ENCODE results near the gene PRRG1. TPM values are rescaled to one million over a fixed set of nuclear protein-coding genes. Genes with fewer than 3 reads are reported as not detected.

Gene PRRG1
- total RNA-seq = 11.3 and 13.1 TPM in 2 replicates

DNA sequence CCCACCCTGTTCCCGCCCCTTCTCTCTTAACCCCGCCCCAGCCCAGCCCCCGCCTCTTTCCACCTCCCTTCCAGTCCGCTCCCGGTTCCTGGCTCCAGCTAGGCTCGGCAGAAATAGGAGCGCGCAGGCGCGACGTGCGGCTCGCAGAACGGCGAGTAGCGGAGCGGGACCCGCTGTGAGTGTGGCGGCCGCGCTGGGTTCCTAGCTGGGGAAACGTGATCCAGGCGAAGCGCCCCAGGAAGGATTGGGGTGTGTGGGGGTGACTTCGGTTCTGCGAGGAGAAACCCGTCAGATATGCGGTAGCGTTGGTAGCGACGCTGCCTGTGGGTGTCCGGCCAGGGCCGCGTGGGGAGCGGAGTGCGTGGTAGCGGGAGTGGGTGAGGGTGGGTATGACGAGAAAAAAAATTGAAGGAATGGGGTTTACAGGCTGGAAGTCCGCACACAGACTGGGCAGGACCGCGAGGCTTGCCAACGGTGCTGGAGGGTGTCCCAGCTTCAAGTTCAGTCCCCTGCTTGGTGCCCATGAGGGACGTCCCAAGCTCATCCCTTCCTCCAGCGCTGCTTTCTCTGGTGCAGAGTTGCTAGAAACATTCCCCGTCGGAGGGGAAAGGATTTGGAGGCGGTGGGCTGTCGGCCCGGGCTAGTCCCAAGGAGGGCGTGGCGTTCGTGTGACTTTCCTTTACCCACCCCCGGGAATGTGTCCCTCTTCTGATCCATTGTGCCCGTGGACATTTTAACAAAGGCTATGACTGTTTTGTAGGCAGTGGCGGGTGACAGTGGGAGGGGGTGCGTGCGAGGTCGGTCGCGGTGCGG lies at the start of gene PRRG1:
Gene PRRG1, plus strand, starts transcription at position 144 of the 813 bp plus-strand sequence. CDS start 56,886 bp downstream, outside the sequence.

Other genes starting within 250 kb of the PRRG1 start
- gene LANCL3, start 222.3 kb downstream of the PRRG1 start, total RNA-seq = under 0.01 and 0.83 TPM in 2 replicates

Measured in smooth muscle cell of the umbilical artery (primary cell).